HG03565 (cell line): ENCODE measurements around the gene ARHGDIG.
"Not testable (repeated sequence)": the region's sequence is repeated elsewhere in the genome, so short reads cannot be mapped to it uniquely, and the experiment has no call there.

Experiments used
- ATAC-seq: cut with Tn5 transposase; IDR thresholded peaks from one replicate; pipeline ENCODE4 v1.9.1; 2021; ENCODE audit warnings: mild to moderate bottlenecking, moderate library complexity; ENCODE audit not compliant: unreplicated experiment

Gene ARHGDIG

GRCh38 chr16:280552-280951, at the start of gene ARHGDIG:
ARHGDIG (plus strand) TSS chr16:280591; CDS start chr16:280681, 90 bp downstream.
- ATAC-seq: no peak

- ATAC-seq: no peak
These were observed 49.4 kb upstream of the ARHGDIG start for GRCh38 chr16:230949-231348.

GRCh38 chr16:234468-235305, 45.7 kb upstream of the ARHGDIG start, which contains the start of gene FAM234A:
FAM234A (plus strand) TSS chr16:234821; CDS start chr16:254414, 19,593 bp downstream.
- peak; percentile 83 for ATAC-seq

GRCh38 chr16:239948-240277, 40.5 kb upstream of the ARHGDIG start:
- no peak for ATAC-seq

GRCh38 chr16:240559-240958, 39.8 kb upstream of the ARHGDIG start:
- ATAC-seq: no peak

- no peak for ATAC-seq
These were observed 38.1 kb upstream of the ARHGDIG start for GRCh38 chr16:242281-242680.

- no peak for ATAC-seq
These were observed 37.0 kb upstream of the ARHGDIG start for GRCh38 chr16:243348-243747.

- no peak for ATAC-seq
These were observed 35.3 kb upstream of the ARHGDIG start for GRCh38 chr16:245105-245504.

GRCh38 chr16:247027-247426, 33.4 kb upstream of the ARHGDIG start:
- no peak for ATAC-seq

GRCh38 chr16:249431-249830, 31.0 kb upstream of the ARHGDIG start:
- ATAC-seq: no peak

- no peak for ATAC-seq
These were observed 27.7 kb upstream of the ARHGDIG start for GRCh38 chr16:252366-253337.

GRCh38 chr16:253833-254232, 26.6 kb upstream of the ARHGDIG start:
- ATAC-seq: no peak

GRCh38 chr16:254461-254860, 25.9 kb upstream of the ARHGDIG start:
- ATAC-seq: no peak

- no peak for ATAC-seq
These were observed 25.2 kb upstream of the ARHGDIG start for GRCh38 chr16:255183-255582.

- not testable (repeated sequence) for ATAC-seq
These were observed 22.3 kb upstream of the ARHGDIG start for GRCh38 chr16:258091-258490.

- no peak for ATAC-seq
These were observed 21.2 kb upstream of the ARHGDIG start for GRCh38 chr16:259226-259625.

- ATAC-seq: no peak
These were observed 20.6 kb upstream of the ARHGDIG start for GRCh38 chr16:259814-260253.

GRCh38 chr16:260326-260725, 20.1 kb upstream of the ARHGDIG start:
- ATAC-seq: no peak

- ATAC-seq: no peak
These were observed 19.2 kb upstream of the ARHGDIG start for GRCh38 chr16:261031-261691.

GRCh38 chr16:262121-262745, 18.2 kb upstream of the ARHGDIG start:
- ATAC-seq: no peak
